ENCODE results near the gene SPATA31C2. TPM values are rescaled to one million over a fixed set of nuclear protein-coding genes. Genes with fewer than 3 reads are reported as not detected.
A peak's percentile ranks its signal among the peaks of the same experiment; 100 is the strongest.
"Not testable (repeated sequence)": the region's sequence is repeated elsewhere in the genome, so short reads cannot be mapped to it uniquely, and the experiment has no call there.

The SPATA31C2 gene
- total RNA-seq, 1 donor from 2014 or later: not detected

- DNase-seq (no peak), ATAC-seq (ENCODE audit: poor library complexity) (no peak)
- intact Hi-C loops (cut with DNase I): no loop called here
Observed at GRCh38 chr9:88143179-88143578, 4.9 kb upstream of the SPATA31C2 start.

- DNase-seq; ATAC-seq (ENCODE audit: poor library complexity); intact Hi-C loops (cut with DNase I): not testable (repeated sequence)
Observed at GRCh38 chr9:88133552-88133951, 4.7 kb downstream of the SPATA31C2 start.

GRCh38 chr9:88129556-88129955 is 8.7 kb downstream of the SPATA31C2 start:
- intact Hi-C loops (cut with DNase I); ATAC-seq (ENCODE audit: poor library complexity); DNase-seq: not testable (repeated sequence)

- intact Hi-C loops (cut with DNase I); ATAC-seq (ENCODE audit: poor library complexity); DNase-seq: not testable (repeated sequence)
Observed at GRCh38 chr9:88127700-88128300, 10.5 kb downstream of the SPATA31C2 start.

- intact Hi-C loops (cut with DNase I); ATAC-seq (ENCODE audit: poor library complexity); DNase-seq: not testable (repeated sequence)
Observed at GRCh38 chr9:88123413-88123812, 14.9 kb downstream of the SPATA31C2 start.

- intact Hi-C loops (cut with DNase I): loop anchor here (10.0 kb wide), 1 partner anchor 173 kb away; no protein-coding TSS in a partner anchor
- DNase-seq: not testable (repeated sequence)
Observed at GRCh38 chr9:88118121-88118520, 20.2 kb downstream of the SPATA31C2 start.

GRCh38 chr9:88114968-88115612 is 23.2 kb downstream of the SPATA31C2 start:
- not testable (repeated sequence) for ATAC-seq (ENCODE audit: poor library complexity); DNase-seq
- intact Hi-C loops (cut with DNase I): loop anchor here (10.0 kb wide), 1 partner anchor 170 kb away; no protein-coding TSS in a partner anchor

More at GRCh38 chr9:88118121-88118520, 20.2 kb downstream of the SPATA31C2 start:
- ATAC-seq (ENCODE audit: poor library complexity): not testable (repeated sequence)

GRCh38 chr9:88114283-88114967 is 23.9 kb downstream of the SPATA31C2 start:
- intact Hi-C loops (cut with DNase I): loop anchor here (10.0 kb wide), 1 partner anchor 170 kb away; no protein-coding TSS in a partner anchor
- not testable (repeated sequence) for ATAC-seq (ENCODE audit: poor library complexity); DNase-seq

GRCh38 chr9:88113156-88114130 is 24.8 kb downstream of the SPATA31C2 start:
- ATAC-seq (ENCODE audit: poor library complexity); DNase-seq: not testable (repeated sequence)
- intact Hi-C loops (cut with DNase I): loop anchor here (10.0 kb wide), 1 partner anchor 169 kb away; no protein-coding TSS in a partner anchor

GRCh38 chr9:88110026-88110425 is 28.2 kb downstream of the SPATA31C2 start:
- no peak for DNase-seq
- no peak for ATAC-seq (ENCODE audit: poor library complexity)
- intact Hi-C loops (cut with DNase I): loop anchor here (10.0 kb wide), 1 partner anchor 165 kb away; no protein-coding TSS in a partner anchor

- DNase-seq (no peak), ATAC-seq (ENCODE audit: poor library complexity) (no peak)
- intact Hi-C loops (cut with DNase I): loop anchor here (5.0 kb wide), 1 partner anchor 469 kb away; no protein-coding TSS in a partner anchor
Observed at GRCh38 chr9:88108779-88109178, 29.5 kb downstream of the SPATA31C2 start.

GRCh38 chr9:88106492-88106891 is 31.8 kb downstream of the SPATA31C2 start:
- intact Hi-C loops (cut with DNase I): loop anchor here (5.0 kb wide), 1 partner anchor 471 kb away; no protein-coding TSS in a partner anchor
- no peak for DNase-seq
- peak; percentile 66 for ATAC-seq (ENCODE audit: poor library complexity)

- intact Hi-C loops (cut with DNase I): no loop called here
- ATAC-seq (ENCODE audit: poor library complexity) (peak; percentile 77), DNase-seq (peak; percentile 64)
Observed at GRCh38 chr9:88092797-88093331, 45.4 kb downstream of the SPATA31C2 start.

- intact Hi-C loops (cut with DNase I): no loop called here
- ATAC-seq (ENCODE audit: poor library complexity): peak; percentile 90
Observed at GRCh38 chr9:88090151-88090581, 48.1 kb downstream of the SPATA31C2 start.

GRCh38 chr9:88087906-88088305 is 50.4 kb downstream of the SPATA31C2 start:
- no peak for DNase-seq
- ATAC-seq (ENCODE audit: poor library complexity): no peak
- intact Hi-C loops (cut with DNase I): no loop called here

More at GRCh38 chr9:88090151-88090581, 48.1 kb downstream of the SPATA31C2 start:
- peak; percentile 66 for DNase-seq

- DNase-seq: no peak
- ATAC-seq (ENCODE audit: poor library complexity): no peak
- intact Hi-C loops (cut with DNase I): no loop called here
Observed at GRCh38 chr9:88085476-88085875, 52.8 kb downstream of the SPATA31C2 start.

GRCh38 chr9:88084357-88085183 is 53.7 kb downstream of the SPATA31C2 start:
- no peak for ATAC-seq (ENCODE audit: poor library complexity)
- DNase-seq: no peak
- intact Hi-C loops (cut with DNase I): no loop called here
